Liver (tissue), 3 donors: ENCODE results near the gene CD180.

Experiments
- EGR1 ChIP-seq, 2 donors: IDR thresholded peaks; 2 replicates each; pipeline ENCODE4 v1.6.1; 2016 to 2018; ENCODE audit warnings: antibody characterized with exemption in 2 of 2, low read depth in 2 of 2
- FOXA1 ChIP-seq: IDR thresholded peaks from 2 replicates; pipeline ENCODE4 v1.6.1; 2016; ENCODE audit warnings: antibody characterized with exemption
- GABPA ChIP-seq, 2 donors: IDR thresholded peaks in 1 of 2; conservative IDR thresholded peaks in 1 of 2; 2 replicates each; pipeline ENCODE4 v1.6.1; 2016; ENCODE audit warnings: antibody characterized with exemption in 2 of 2, mild to moderate bottlenecking in 1 of 2, moderate library complexity in 1 of 2
- JUND ChIP-seq, 2 donors: IDR thresholded peaks; 2 replicates each; pipeline ENCODE4 v1.6.1; 2016; ENCODE audit warnings: antibody characterized with exemption in 2 of 2
- NR2F2 ChIP-seq: IDR thresholded peaks from 2 replicates; pipeline ENCODE4 v1.6.1; 2016; ENCODE audit warnings: antibody characterized with exemption
- RAD21 ChIP-seq, 2 donors: IDR thresholded peaks; 2 replicates each; pipeline ENCODE4 v1.6.1; 2016; ENCODE audit warnings: antibody characterized with exemption in 2 of 2, mild to moderate bottlenecking in 2 of 2
- RXRA ChIP-seq, 2 donors: IDR thresholded peaks; 2 replicates each; pipeline ENCODE4 v1.6.1; 2017 to 2018; ENCODE audit warnings: antibody characterized with exemption in 2 of 2, mild to moderate bottlenecking in 1 of 2
- SP1 ChIP-seq: IDR thresholded peaks from 2 replicates; pipeline ENCODE4 v1.6.1; 2018; ENCODE audit warnings: antibody characterized with exemption, mild to moderate bottlenecking
- TAF1 ChIP-seq: conservative IDR thresholded peaks from 2 replicates; pipeline ENCODE4 v1.6.1; 2016; ENCODE audit warnings: antibody characterized with exemption, mild to moderate bottlenecking
- YY1 ChIP-seq: IDR thresholded peaks from 2 replicates; pipeline ENCODE4 v1.6.1; 2016; ENCODE audit warnings: antibody characterized with exemption, mild to moderate bottlenecking
- TF ChIP-seq, protein P1 (sequence below): fragments of 150-350 bp; IDR thresholded peaks from 2 replicates; pipeline ENCODE4 v1.5.1; 2017; ENCODE audit warnings: improper control_type of control experiment, low read depth, low read length; ENCODE audit not compliant: missing input control
- TF ChIP-seq, protein P2 (sequence below): IDR thresholded peaks from 2 replicates; pipeline ENCODE4 v1.6.1; 2016; ENCODE audit warnings: antibody characterized with exemption
- TF ChIP-seq, protein P3 (sequence below): IDR thresholded peaks from 2 replicates; pipeline ENCODE4 v1.6.1; 2016; ENCODE audit warnings: antibody characterized with exemption
- TF ChIP-seq, protein P4 (sequence below): IDR thresholded peaks from 2 replicates; pipeline ENCODE4 v1.6.1; 2016; ENCODE audit warnings: antibody characterized with exemption, mild to moderate bottlenecking
- donor health status: healthy.
- donor health status: healthy.

DNA sequence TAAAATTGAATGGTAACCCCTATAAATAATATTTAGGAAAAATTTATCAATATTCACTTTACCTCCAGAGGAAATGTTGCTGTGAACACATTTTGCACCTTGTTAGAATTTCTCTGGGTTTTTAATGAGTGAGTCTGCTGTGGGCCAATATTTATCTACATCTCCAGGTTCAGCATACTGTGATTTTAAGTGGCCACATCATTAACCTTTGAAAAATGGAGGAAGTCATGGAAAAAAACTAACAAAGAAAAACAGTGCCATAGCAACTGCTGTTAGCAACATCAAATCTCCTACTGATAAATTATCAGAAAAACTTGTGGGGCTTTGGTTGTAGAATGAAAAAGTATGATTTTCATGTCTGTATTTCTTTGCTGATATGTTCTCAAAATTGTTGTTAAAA lies 55.0 kb downstream of the CD180 start:
- TF ChIP-seq, protein P1, sequence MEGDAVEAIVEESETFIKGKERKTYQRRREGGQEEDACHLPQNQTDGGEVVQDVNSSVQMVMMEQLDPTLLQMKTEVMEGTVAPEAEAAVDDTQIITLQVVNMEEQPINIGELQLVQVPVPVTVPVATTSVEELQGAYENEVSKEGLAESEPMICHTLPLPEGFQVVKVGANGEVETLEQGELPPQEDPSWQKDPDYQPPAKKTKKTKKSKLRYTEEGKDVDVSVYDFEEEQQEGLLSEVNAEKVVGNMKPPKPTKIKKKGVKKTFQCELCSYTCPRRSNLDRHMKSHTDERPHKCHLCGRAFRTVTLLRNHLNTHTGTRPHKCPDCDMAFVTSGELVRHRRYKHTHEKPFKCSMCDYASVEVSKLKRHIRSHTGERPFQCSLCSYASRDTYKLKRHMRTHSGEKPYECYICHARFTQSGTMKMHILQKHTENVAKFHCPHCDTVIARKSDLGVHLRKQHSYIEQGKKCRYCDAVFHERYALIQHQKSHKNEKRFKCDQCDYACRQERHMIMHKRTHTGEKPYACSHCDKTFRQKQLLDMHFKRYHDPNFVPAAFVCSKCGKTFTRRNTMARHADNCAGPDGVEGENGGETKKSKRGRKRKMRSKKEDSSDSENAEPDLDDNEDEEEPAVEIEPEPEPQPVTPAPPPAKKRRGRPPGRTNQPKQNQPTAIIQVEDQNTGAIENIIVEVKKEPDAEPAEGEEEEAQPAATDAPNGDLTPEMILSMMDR, result no peak
- TF ChIP-seq YY1, result no peak
- TF ChIP-seq JUND (IDR thresholded peaks at IDR 0.05), result no peak
- TF ChIP-seq, protein P2, sequence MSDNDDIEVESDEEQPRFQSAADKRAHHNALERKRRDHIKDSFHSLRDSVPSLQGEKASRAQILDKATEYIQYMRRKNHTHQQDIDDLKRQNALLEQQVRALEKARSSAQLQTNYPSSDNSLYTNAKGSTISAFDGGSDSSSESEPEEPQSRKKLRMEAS, result no peak
- no peak for TF ChIP-seq FOXA1
- TF ChIP-seq TAF1, result no peak
- no peak for TF ChIP-seq RAD21 (IDR thresholded peaks at IDR 0.05)
- TF ChIP-seq GABPA (IDR thresholded peaks at IDR 0.05 in 1 of 2, conservative IDR thresholded peaks at IDR 0.05 in 1 of 2), result no peak
- TF ChIP-seq EGR1 (IDR thresholded peaks at IDR 0.05; ENCODE audit: low read depth in 2 of 2), result no peak
- TF ChIP-seq, protein P3, sequence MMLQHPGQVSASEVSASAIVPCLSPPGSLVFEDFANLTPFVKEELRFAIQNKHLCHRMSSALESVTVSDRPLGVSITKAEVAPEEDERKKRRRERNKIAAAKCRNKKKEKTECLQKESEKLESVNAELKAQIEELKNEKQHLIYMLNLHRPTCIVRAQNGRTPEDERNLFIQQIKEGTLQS, result no peak
- TF ChIP-seq, protein P4, sequence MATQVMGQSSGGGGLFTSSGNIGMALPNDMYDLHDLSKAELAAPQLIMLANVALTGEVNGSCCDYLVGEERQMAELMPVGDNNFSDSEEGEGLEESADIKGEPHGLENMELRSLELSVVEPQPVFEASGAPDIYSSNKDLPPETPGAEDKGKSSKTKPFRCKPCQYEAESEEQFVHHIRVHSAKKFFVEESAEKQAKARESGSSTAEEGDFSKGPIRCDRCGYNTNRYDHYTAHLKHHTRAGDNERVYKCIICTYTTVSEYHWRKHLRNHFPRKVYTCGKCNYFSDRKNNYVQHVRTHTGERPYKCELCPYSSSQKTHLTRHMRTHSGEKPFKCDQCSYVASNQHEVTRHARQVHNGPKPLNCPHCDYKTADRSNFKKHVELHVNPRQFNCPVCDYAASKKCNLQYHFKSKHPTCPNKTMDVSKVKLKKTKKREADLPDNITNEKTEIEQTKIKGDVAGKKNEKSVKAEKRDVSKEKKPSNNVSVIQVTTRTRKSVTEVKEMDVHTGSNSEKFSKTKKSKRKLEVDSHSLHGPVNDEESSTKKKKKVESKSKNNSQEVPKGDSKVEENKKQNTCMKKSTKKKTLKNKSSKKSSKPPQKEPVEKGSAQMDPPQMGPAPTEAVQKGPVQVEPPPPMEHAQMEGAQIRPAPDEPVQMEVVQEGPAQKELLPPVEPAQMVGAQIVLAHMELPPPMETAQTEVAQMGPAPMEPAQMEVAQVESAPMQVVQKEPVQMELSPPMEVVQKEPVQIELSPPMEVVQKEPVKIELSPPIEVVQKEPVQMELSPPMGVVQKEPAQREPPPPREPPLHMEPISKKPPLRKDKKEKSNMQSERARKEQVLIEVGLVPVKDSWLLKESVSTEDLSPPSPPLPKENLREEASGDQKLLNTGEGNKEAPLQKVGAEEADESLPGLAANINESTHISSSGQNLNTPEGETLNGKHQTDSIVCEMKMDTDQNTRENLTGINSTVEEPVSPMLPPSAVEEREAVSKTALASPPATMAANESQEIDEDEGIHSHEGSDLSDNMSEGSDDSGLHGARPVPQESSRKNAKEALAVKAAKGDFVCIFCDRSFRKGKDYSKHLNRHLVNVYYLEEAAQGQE, result no peak
- TF ChIP-seq RXRA (IDR thresholded peaks at IDR 0.05), result no peak
- TF ChIP-seq SP1, result no peak
- TF ChIP-seq NR2F2, result no peak
